ENCODE measurements around the gene SMIM3. TPM values are rescaled to one million over a fixed set of nuclear protein-coding genes. Genes with fewer than 3 reads are reported as not detected.

Gene SMIM3
- total and polyA plus RNA-seq, 10 of the 15 experiments (the other 5 are each of a cell fraction or from before 2014, with no cell fraction given), result 1.0 to 14.3 (median 7.7) TPM

DNA sequence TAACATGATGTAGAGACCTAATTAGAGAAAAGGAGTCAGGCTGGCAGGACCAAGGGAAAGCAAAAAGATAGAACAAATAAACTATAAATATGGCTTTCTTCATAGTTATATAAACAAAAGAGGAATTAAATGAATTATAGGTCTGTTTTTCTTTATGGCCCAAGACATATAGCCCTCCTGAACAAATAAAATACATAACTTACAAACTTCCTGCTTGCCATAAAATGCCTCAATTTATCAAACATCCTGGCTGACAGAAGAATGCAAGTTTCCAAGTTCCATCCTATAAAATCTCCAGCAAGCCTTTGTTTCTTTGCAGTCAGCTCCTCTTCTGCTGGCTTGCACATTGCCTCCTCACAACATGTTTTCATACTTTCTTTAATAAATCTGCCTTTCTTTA, 36.5 kb downstream of the SMIM3 start:
- Histone ChIP-seq H3K27ac (ENCODE audit: control insufficient read depth, insufficient read depth) (no peak overlapping the region), H3K4me2 (ENCODE audit: control insufficient read depth, insufficient read depth) (no peak overlapping the region), H2AFZ (ENCODE audit: control insufficient read depth, low read depth, low read length) (no peak overlapping the region), H3K4me3 (no peak overlapping the region), H3K9ac (ENCODE audit: control insufficient read depth, insufficient read depth, low read length) (no peak overlapping the region), H3K36me3 (ENCODE audit: control insufficient read depth in 2 of 2, insufficient read depth in 2 of 2, low read length in 1 of 2) (no peaks in the 10 kb centered on the region), H3K4me1 (ENCODE audit: control insufficient read depth, insufficient read depth, low read length) (no peaks in the 10 kb centered on the region), H3K27me3 (replicated peaks in 1 of 2; ENCODE audit: control insufficient read depth in 2 of 2, insufficient read depth in 2 of 2, low read length in 1 of 2) (no peaks in the 10 kb centered on the region), H3K9me3 (replicated peaks; ENCODE audit: control insufficient read depth, insufficient read depth, low read length) (no peaks in the 10 kb centered on the region; the same call in 2 of the 3 replicates), H3K79me2 (ENCODE audit: control insufficient read depth, insufficient read depth, low read length) (no peaks in the 10 kb centered on the region), H4K20me1 (ENCODE audit: control insufficient read depth, insufficient read depth) (no peaks in the 10 kb centered on the region)
- ATAC-seq, result no peak
- ChIA-PET RAD21 (ENCODE audit: unreplicated experiment) (no interaction called here), SMC1A (ENCODE audit: uncharacterized antibody, unreplicated experiment) (interaction anchor here (0.8 kb wide), 1 partner anchor 15 kb away, joined by 3 read pairs; no protein-coding TSS in a partner anchor), POLR2A (interaction anchor here (0.6 kb wide), 1 partner anchor 74 kb away, joined by 5 read pairs; no protein-coding TSS in a partner anchor), CTCF (interaction anchor here (1.2 kb wide), 1 partner anchor 13 kb away, joined by 4 read pairs; no protein-coding TSS in a partner anchor)
- no peak for DNase-seq (ENCODE audit: low read depth, low spot score)
- no TSS peak for BruUV-seq (replicated peaks)
- in situ Hi-C loops (cut with MboI) (no loop called here), intact Hi-C loops (cut with micrococcal nuclease; ENCODE audit: unreplicated experiment) (no loop called here)
- FAIRE-seq, result no peak
- no peak for TF ChIP-seq SMAD1 (IDR thresholded peaks at IDR 0.05; ENCODE audit: low read depth, partially characterized antibody)
- no peak for TF ChIP-seq ESRRA (IDR thresholded peaks at IDR 0.05; ENCODE audit: low read length)
- TF ChIP-seq FOXK2 (IDR thresholded peaks at IDR 0.05), result no peak
- TF ChIP-seq, protein P1, sequence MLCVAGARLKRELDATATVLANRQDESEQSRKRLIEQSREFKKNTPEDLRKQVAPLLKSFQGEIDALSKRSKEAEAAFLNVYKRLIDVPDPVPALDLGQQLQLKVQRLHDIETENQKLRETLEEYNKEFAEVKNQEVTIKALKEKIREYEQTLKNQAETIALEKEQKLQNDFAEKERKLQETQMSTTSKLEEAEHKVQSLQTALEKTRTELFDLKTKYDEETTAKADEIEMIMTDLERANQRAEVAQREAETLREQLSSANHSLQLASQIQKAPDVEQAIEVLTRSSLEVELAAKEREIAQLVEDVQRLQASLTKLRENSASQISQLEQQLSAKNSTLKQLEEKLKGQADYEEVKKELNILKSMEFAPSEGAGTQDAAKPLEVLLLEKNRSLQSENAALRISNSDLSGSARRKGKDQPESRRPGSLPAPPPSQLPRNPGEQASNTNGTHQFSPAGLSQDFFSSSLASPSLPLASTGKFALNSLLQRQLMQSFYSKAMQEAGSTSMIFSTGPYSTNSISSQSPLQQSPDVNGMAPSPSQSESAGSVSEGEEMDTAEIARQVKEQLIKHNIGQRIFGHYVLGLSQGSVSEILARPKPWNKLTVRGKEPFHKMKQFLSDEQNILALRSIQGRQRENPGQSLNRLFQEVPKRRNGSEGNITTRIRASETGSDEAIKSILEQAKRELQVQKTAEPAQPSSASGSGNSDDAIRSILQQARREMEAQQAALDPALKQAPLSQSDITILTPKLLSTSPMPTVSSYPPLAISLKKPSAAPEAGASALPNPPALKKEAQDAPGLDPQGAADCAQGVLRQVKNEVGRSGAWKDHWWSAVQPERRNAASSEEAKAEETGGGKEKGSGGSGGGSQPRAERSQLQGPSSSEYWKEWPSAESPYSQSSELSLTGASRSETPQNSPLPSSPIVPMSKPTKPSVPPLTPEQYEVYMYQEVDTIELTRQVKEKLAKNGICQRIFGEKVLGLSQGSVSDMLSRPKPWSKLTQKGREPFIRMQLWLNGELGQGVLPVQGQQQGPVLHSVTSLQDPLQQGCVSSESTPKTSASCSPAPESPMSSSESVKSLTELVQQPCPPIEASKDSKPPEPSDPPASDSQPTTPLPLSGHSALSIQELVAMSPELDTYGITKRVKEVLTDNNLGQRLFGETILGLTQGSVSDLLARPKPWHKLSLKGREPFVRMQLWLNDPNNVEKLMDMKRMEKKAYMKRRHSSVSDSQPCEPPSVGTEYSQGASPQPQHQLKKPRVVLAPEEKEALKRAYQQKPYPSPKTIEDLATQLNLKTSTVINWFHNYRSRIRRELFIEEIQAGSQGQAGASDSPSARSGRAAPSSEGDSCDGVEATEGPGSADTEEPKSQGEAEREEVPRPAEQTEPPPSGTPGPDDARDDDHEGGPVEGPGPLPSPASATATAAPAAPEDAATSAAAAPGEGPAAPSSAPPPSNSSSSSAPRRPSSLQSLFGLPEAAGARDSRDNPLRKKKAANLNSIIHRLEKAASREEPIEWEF (IDR thresholded peaks at IDR 0.05; ENCODE audit: insufficient replicate concordance, low read depth, low read length), result no peak
- no peak for TF ChIP-seq ZSCAN29 (IDR thresholded peaks at IDR 0.05)
- no peak for TF ChIP-seq MEF2B (IDR thresholded peaks at IDR 0.05; ENCODE audit: partially characterized antibody, poor library complexity, severe bottlenecking)
- no peak for TF ChIP-seq ZBED1 (IDR thresholded peaks at IDR 0.05; ENCODE audit: borderline replicate concordance)
- TF ChIP-seq, protein P2, sequence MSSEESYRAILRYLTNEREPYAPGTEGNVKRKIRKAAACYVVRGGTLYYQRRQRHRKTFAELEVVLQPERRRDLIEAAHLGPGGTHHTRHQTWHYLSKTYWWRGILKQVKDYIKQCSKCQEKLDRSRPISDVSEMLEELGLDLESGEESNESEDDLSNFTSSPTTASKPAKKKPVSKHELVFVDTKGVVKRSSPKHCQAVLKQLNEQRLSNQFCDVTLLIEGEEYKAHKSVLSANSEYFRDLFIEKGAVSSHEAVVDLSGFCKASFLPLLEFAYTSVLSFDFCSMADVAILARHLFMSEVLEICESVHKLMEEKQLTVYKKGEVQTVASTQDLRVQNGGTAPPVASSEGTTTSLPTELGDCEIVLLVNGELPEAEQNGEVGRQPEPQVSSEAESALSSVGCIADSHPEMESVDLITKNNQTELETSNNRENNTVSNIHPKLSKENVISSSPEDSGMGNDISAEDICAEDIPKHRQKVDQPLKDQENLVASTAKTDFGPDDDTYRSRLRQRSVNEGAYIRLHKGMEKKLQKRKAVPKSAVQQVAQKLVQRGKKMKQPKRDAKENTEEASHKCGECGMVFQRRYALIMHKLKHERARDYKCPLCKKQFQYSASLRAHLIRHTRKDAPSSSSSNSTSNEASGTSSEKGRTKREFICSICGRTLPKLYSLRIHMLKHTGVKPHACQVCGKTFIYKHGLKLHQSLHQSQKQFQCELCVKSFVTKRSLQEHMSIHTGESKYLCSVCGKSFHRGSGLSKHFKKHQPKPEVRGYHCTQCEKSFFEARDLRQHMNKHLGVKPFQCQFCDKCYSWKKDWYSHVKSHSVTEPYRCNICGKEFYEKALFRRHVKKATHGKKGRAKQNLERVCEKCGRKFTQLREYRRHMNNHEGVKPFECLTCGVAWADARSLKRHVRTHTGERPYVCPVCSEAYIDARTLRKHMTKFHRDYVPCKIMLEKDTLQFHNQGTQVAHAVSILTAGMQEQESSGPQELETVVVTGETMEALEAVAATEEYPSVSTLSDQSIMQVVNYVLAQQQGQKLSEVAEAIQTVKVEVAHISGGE (CRISPR knock-in tag; IDR thresholded peaks at IDR 0.05), result no peak
- TF ChIP-seq ZNF207 (IDR thresholded peaks at IDR 0.05; ENCODE audit: borderline replicate concordance), result no peak
- TF ChIP-seq, protein P3, sequence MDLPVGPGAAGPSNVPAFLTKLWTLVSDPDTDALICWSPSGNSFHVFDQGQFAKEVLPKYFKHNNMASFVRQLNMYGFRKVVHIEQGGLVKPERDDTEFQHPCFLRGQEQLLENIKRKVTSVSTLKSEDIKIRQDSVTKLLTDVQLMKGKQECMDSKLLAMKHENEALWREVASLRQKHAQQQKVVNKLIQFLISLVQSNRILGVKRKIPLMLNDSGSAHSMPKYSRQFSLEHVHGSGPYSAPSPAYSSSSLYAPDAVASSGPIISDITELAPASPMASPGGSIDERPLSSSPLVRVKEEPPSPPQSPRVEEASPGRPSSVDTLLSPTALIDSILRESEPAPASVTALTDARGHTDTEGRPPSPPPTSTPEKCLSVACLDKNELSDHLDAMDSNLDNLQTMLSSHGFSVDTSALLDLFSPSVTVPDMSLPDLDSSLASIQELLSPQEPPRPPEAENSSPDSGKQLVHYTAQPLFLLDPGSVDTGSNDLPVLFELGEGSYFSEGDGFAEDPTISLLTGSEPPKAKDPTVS (IDR thresholded peaks at IDR 0.05; ENCODE audit: low read depth, low read length), result no peak
- TF ChIP-seq MTA2 (IDR thresholded peaks at IDR 0.05; ENCODE audit: low read depth), result no peak
- TF ChIP-seq MXI1 (IDR thresholded peaks at IDR 0.05; ENCODE audit: low read depth, low read length), result no peak

Data from GM12878 (cell line).